Upper lobe of right lung (tissue), 1 donor: ENCODE measurements around the gene RPLP2. TPM values are rescaled to one million over a fixed set of nuclear protein-coding genes. Genes with fewer than 3 reads are reported as not detected.
A peak's percentile ranks its signal among the peaks of the same experiment; 100 is the strongest.

Source experiments
- ATAC-seq: fragments of 200-7000 bp; cut with Tn5 transposase; one replicate; pipeline ENCODE4 v1.9.1; 2020; ENCODE audit warnings: mild to moderate bottlenecking, moderate library complexity
- DNase-seq: peaks from one replicate; pipeline ENCODE4 v3.0.0-alpha.2; 2020
- H3K27ac ChIP-seq: fragments of 200-600 bp; one replicate; pipeline ENCODE4 v1.8.0; 2022
- H3K27me3 ChIP-seq: fragments of 200-600 bp; one replicate; pipeline ENCODE4 v1.8.0; 2022; ENCODE audit warnings: mild to moderate bottlenecking
- H3K36me3 ChIP-seq: fragments of 200-600 bp; one replicate; pipeline ENCODE4 v1.8.0; 2022
- H3K4me1 ChIP-seq: fragments of 200-600 bp; one replicate; pipeline ENCODE4 v1.8.0; 2022
- H3K4me3 ChIP-seq: fragments of 200-600 bp; one replicate; pipeline ENCODE4 v1.8.0; 2022; ENCODE audit warnings: mild to moderate bottlenecking
- H3K9me3 ChIP-seq: fragments of 200-600 bp; one replicate; pipeline ENCODE4 v1.8.0; 2022
- intact Hi-C: fragments of 100-400 bp; cut with DNase I; formaldehyde crosslinking; loops from one replicate; pipeline ENCODE4 v1.11.0; 2022
- total RNA-seq: library from RNA; stranded (reverse); fragmentation: NEBNext Ultra II Directional; extraction: Animal tissue kit (Norgen Biotek cat#: 25700); gene quantifications from one replicate; pipeline ENCODE4 v1.2.1, GENCODE V29; 2021
- TF ChIP-seq, protein P1 (sequence below): fragments of 200-600 bp; IDR thresholded peaks from one replicate; pipeline ENCODE4 v1.8.0; 2022; ENCODE audit warnings: antibody characterized with exemption
- donor health status: DM: no; HTN: yes; CAD: no; lungs with severe emphysema.

Gene RPLP2
- total RNA-seq, 1 donor from 2014 or later, result 1,548 TPM

DNA sequence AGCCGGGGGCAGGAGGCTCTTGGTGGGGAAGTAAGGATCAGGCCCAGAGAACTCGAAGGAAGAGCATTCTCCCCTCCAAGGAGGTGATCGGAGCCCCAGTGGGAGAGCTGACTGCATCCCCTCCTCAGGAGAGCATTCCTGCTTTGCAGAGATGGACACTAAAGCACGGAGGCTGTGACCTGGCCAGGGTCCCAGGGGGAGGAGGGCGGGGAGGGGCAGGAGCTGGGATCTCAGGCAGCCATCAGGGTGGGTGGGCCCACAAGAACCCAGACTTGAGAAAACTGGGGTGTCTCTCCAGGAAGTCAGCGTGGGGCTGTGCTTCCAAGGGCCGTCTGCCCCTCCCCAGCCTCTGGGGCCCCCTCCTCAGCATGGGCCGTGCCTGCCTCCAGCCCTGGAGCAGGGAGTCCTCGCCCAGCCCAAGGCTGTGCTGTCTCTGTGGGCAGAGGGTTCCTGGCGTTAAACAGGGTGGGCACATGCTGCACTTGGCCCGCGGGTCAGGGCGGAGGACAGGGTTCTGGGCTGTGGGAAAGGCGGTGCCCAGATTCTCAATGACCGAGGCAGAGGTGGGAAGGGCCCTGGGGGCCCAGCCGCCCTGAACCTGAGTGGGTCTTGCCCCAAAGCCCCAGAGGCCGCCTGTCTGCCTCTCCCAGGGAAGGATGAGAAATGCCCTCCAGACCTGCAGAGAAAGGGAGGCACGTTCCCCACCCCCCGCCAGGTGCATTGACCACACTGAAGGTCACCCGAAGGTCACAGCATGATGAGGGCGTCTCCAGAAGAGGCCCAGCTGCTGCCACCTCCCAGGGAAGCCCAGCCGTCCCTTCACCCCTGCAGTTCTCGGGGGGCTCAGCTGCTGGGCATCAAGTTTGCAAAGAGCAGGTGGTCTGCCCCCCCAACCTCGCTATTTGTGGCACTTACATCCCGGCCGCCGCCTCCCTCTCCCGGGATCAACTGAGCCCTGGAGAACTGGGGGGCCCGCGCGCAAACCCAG, 20.5 kb upstream of the RPLP2 start:
- no peak for DNase-seq
- no peaks in the 10 kb centered on the region for H3K27me3 ChIP-seq
- no peak overlapping the region for H3K4me3 ChIP-seq
- H3K27ac ChIP-seq, result no peak overlapping the region
- intact Hi-C loops, result no loop called here
- no peaks in the 10 kb centered on the region for H3K9me3 ChIP-seq
- ATAC-seq, result no peak
- TF ChIP-seq, protein P1, sequence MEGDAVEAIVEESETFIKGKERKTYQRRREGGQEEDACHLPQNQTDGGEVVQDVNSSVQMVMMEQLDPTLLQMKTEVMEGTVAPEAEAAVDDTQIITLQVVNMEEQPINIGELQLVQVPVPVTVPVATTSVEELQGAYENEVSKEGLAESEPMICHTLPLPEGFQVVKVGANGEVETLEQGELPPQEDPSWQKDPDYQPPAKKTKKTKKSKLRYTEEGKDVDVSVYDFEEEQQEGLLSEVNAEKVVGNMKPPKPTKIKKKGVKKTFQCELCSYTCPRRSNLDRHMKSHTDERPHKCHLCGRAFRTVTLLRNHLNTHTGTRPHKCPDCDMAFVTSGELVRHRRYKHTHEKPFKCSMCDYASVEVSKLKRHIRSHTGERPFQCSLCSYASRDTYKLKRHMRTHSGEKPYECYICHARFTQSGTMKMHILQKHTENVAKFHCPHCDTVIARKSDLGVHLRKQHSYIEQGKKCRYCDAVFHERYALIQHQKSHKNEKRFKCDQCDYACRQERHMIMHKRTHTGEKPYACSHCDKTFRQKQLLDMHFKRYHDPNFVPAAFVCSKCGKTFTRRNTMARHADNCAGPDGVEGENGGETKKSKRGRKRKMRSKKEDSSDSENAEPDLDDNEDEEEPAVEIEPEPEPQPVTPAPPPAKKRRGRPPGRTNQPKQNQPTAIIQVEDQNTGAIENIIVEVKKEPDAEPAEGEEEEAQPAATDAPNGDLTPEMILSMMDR, result no peak
- H3K4me1 ChIP-seq, result no peaks in the 10 kb centered on the region
- H3K36me3 ChIP-seq, result peaks cover 7% of the 10 kb centered on the region

DNA sequence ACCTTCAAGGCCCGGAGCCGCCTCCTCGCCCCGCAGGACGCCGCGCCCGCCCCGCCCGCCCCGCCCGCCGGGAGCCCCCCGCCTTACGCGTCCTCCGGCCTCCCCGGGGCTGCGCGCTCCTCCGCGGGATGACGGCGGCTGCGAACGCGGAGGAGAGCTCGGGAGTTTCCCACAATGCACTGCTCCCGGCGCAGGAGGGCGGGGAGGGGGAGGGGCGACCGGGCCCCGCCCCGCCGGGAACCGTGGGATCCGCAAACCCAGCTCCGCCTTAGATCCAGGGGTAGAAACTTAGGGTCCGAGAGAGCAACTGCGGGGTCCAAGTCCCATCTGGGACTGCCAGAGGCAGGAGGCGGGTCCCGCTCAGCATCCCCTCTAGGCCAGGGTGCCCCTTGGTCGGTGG, 19.8 kb upstream of the RPLP2 start, which contains the start of gene CEND1:
TSS of gene CEND1 (minus strand) at position 148 of the 400 bp plus-strand sequence. CDS start 1,514 bp downstream, outside the sequence.
- TF ChIP-seq, protein P1, result no peak
- Histone ChIP-seq H3K36me3 (peaks cover 7% of the 10 kb centered on the region), H3K27ac (no peak within 1 kb of the TSS), H3K4me3 (no peak within 1 kb of the TSS), H3K4me1 (peaks cover under 1% of the 10 kb centered on the region), H3K27me3 (no peaks in the 10 kb centered on the region), H3K9me3 (no peaks in the 10 kb centered on the region)
- intact Hi-C loops, result no loop called here
- DNase-seq (no peak), ATAC-seq (peak; percentile 9)

DNA sequence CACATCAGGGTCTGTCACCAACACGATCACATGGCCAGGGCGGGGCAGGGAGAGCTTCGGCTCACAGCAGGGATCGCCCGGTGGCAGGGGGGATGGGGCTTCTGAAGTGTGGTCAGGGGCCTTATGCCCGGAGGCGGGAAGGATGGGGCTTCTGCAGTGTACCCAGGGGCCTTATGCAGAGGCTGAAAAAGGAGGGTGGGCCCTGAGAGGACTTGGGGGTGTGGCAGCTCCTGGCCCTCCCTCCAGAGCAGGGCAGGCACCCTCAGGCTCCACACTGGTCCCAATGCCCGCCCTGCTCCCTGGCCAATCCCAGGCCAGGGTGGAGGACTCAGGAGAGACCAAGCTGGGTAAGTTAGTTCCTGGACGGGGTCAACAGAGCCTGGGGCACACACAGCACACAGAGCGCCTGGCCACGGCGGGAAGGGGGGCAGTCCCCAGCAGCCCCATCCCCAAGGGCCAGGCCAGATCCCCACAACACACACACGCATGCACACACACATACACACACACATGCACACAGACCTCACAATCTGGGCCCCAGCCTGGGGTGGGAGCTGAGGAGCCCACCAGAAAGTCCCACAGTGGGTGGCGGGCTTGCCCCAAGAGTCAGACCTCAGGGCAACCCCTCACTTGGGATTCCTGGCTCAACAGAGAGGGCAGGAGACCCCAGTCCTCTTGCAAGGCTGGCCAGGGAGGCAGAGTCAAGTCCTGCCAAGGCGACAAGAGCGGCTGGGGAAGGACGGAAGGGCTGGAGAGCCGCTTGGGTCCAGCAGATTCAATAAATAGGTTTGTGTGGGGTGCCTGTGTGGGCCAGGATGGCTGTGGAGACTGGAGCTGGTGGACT, 18.8 kb upstream of the RPLP2 start:
- ATAC-seq, result no peak
- TF ChIP-seq, protein P1, result no peak
- no peaks in the 10 kb centered on the region for H3K9me3 ChIP-seq
- no peak overlapping the region for H3K4me3 ChIP-seq
- no peak overlapping the region for H3K27ac ChIP-seq
- intact Hi-C loops, result no loop called here
- peaks cover 10% of the 10 kb centered on the region for H3K4me1 ChIP-seq
- no peaks in the 10 kb centered on the region for H3K27me3 ChIP-seq
- H3K36me3 ChIP-seq, result peaks cover 7% of the 10 kb centered on the region
- no peak for DNase-seq

- H3K4me1 ChIP-seq, result peaks cover 17% of the 10 kb centered on the region
- TF ChIP-seq, protein P1, result no peak
- no peaks in the 10 kb centered on the region for H3K9me3 ChIP-seq
- no peak overlapping the region for H3K27ac ChIP-seq
- no peak overlapping the region for H3K4me3 ChIP-seq
- ATAC-seq (no peak), DNase-seq (no peak)
- peaks cover 7% of the 10 kb centered on the region for H3K36me3 ChIP-seq
- intact Hi-C loops, result no loop called here
- no peaks in the 10 kb centered on the region for H3K27me3 ChIP-seq
Measured at GRCh38 chr11:791658-792534, 17.9 kb upstream of the RPLP2 start.

GRCh38 chr11:792535-792821, 17.3 kb upstream of the RPLP2 start:
- peaks cover 7% of the 10 kb centered on the region for H3K36me3 ChIP-seq
- no peak for DNase-seq
- no peak overlapping the region for H3K27ac ChIP-seq
- peaks cover 22% of the 10 kb centered on the region for H3K4me1 ChIP-seq
- TF ChIP-seq, protein P1, result no peak
- ATAC-seq, result no peak
- no peak overlapping the region for H3K4me3 ChIP-seq
- intact Hi-C loops, result no loop called here
- H3K9me3 ChIP-seq, result no peaks in the 10 kb centered on the region
- H3K27me3 ChIP-seq, result no peaks in the 10 kb centered on the region
